ENCODE data around the gene SYNE4.
A peak's percentile ranks its signal among the peaks of the same experiment; 100 is the strongest.

SYNE4 gene

DNA sequence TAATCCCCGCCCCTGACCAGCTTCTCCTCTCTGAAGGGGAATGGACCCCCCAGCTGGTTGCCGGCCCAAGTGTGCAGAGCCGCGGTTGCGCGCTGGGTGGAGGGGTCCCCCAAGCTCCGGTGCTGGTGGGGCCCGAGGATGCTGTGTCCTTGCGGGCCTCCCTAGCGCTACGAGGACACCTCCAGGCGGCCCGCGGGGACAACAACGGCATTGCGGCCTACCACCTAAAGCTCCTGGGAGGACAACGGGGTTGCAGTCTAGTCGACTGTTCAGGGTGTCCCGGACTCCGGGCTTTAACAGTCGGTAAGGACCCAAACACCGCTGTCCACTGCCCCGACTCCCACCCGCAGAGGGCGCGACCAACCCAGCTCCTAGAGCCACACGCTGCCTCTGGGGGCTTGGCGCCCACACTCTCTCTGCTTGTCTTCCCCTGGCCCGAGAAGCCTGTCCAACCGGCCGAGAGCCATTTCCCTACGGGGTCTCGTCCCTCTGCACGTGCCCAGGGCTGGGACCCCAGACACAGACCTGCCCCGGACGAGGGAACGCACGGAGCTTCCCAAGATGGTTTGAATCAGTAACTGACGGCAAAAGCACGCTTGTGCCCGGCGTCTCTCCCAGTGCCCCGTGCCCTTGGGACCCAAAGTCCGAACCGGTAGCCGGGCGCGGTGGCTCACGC is 14.6 kb downstream of the SYNE4 start:
- Mint-ChIP-seq H3K27me3 (ENCODE audit: low read depth, poor library complexity) (peaks cover 39% of the 10 kb centered on the region), H3K4me1 (peaks cover 23% of the 10 kb centered on the region), H3K4me3 (peak overlapping the region; percentile 11), H3K36me3 (ENCODE audit: low read depth) (peaks cover 11% of the 10 kb centered on the region), H3K9me3 (no peaks in the 10 kb centered on the region), H3K27ac (no peak overlapping the region)
- TF ChIP-seq, protein P1, sequence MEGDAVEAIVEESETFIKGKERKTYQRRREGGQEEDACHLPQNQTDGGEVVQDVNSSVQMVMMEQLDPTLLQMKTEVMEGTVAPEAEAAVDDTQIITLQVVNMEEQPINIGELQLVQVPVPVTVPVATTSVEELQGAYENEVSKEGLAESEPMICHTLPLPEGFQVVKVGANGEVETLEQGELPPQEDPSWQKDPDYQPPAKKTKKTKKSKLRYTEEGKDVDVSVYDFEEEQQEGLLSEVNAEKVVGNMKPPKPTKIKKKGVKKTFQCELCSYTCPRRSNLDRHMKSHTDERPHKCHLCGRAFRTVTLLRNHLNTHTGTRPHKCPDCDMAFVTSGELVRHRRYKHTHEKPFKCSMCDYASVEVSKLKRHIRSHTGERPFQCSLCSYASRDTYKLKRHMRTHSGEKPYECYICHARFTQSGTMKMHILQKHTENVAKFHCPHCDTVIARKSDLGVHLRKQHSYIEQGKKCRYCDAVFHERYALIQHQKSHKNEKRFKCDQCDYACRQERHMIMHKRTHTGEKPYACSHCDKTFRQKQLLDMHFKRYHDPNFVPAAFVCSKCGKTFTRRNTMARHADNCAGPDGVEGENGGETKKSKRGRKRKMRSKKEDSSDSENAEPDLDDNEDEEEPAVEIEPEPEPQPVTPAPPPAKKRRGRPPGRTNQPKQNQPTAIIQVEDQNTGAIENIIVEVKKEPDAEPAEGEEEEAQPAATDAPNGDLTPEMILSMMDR (IDR thresholded peaks at IDR 0.05): no peak
- no peak for DNase-seq

DNA sequence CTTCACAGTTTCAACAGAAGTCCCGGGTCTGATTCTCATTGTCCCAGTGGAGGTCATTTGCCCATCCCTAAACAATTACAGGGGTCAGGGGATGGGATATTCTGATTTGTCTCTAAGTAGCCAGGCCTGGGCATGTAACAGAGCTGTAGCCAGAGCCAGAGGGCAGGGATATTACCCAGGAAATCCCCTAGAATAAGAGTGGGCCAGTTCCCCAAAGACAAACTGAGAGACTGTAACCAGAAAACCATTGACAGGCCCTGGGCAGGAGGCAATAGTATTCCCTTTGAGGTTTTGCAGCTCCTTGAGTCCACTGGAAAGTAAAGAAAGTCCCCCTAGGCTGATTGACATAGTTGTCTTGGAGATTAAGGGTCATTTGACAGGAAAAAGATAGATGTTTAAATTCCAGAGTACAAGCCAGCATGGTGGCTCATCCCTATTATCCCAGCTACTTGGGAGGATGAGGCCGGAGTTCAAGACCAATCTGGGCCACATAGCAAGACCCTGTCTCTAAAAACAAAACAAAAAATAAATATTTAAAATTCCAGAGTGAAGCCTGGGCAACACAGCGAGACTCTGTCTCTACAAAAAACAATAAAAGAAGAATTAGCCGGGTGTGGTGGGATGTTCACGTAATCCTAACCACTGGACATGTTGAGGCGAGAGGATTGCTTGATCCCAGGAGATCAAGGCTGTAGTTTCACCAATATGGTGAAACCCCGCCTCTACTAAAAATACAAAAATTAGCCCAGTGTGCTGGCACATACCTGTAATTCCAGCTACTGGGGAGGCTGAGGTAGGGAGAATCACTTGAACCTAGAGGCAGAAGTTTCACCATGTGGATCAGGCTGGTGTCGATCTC is 15.5 kb downstream of the SYNE4 start:
- TF ChIP-seq, protein P1 (IDR thresholded peaks at IDR 0.05): no peak
- no peaks in the 10 kb centered on the region for H3K9me3 Mint-ChIP-seq
- H3K4me1 Mint-ChIP-seq: peaks cover 23% of the 10 kb centered on the region
- no peak for DNase-seq
- H3K36me3 Mint-ChIP-seq (ENCODE audit: low read depth): peaks cover 11% of the 10 kb centered on the region
- H3K4me3 Mint-ChIP-seq: no peak overlapping the region
- H3K27me3 Mint-ChIP-seq (ENCODE audit: low read depth, poor library complexity): peaks cover 48% of the 10 kb centered on the region
- no peak overlapping the region for H3K27ac Mint-ChIP-seq

DNA sequence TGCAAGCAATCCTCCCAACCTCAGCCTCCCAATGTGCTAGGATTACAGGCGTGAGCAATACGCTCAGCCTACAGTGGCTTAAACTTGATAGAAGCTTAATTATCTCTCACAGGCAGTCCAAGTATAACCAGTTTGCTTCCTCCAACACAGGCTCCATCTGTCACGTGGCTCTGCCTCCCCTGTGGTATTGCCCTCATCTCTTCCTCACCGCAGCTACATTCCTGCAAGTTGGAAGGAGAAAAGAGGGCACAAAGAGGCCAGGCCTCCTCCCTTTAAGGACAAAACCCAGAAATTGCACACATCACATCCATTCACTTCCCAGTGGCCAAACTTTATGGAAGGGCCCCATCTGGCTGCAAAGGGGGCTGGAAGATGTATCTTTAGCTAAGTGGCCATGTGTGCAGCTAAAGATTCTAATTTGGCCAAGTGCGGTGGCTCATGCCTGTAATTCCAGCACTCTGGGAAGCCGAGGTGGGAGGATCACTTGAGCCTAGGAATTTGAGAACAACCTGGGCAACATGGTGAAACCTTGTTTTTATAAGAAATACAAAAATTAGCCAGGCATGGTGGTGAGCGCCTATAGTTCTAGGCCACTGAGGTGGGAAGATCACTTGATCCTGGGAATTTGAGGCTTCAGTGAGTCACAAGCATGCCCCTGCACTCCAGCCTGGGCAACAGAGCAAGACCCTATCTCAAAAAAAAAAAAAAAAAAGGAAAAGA is 16.7 kb downstream of the SYNE4 start:
- Mint-ChIP-seq H3K4me1 (peaks cover 18% of the 10 kb centered on the region), H3K27me3 (ENCODE audit: low read depth, poor library complexity) (peaks cover 61% of the 10 kb centered on the region), H3K4me3 (peak overlapping the region; percentile 40), H3K9me3 (no peaks in the 10 kb centered on the region), H3K36me3 (ENCODE audit: low read depth) (peaks cover 6% of the 10 kb centered on the region), H3K27ac (no peak overlapping the region)
- TF ChIP-seq, protein P1 (IDR thresholded peaks at IDR 0.05): no peak
- no peak for DNase-seq

DNA sequence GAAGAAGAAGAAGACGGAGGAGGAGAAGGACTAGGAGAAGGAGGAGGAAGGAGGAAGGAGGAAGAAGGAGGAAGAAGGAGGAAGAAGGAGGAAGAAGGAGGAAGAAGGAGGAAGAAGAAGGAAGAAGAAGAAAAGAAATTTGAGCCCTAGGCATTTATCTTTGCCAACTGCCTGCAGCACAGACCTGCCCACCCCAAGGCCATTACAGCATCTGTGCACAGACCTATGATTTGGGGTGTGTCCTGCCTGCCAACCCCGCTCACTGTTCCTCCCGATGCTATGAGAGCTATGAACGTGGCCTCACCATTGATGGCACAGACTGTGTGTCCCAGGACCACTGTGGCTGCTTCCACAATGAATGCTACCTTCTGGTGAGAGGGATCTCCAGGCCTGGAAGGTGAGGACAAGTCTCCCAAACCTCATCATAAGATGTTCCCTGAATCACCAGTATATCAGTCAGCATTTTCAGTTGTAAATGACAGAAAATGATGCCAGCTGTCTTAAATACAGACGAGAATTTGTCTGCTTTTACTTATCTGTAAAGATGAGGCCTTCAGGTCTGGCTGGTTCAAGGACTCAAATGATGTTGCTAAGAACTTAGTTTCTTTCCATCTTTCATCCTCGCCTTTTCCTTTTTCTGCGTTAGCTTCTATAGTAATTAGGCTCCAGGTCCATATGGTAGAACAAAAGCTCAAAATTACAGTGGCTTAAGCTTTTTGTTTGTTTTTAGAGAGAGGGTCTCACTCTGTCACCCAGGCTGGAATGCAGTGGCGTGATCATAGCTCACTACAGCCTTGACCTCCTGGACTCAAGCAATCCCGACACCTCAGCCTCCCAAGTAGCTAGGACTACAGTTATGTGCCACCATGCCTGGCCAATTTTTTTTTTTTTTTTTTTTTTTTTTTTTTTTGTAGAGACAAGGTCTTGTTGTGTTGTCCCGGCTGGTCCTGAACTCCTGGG is 17.6 kb downstream of the SYNE4 start:
- TF ChIP-seq, protein P1 (IDR thresholded peaks at IDR 0.05): no peak
- H3K27ac Mint-ChIP-seq: no peak overlapping the region
- H3K4me1 Mint-ChIP-seq: peaks cover 15% of the 10 kb centered on the region
- H3K9me3 Mint-ChIP-seq: no peaks in the 10 kb centered on the region
- H3K36me3 Mint-ChIP-seq (ENCODE audit: low read depth): no peaks in the 10 kb centered on the region
- no peak overlapping the region for H3K4me3 Mint-ChIP-seq
- peaks cover 69% of the 10 kb centered on the region for H3K27me3 Mint-ChIP-seq (ENCODE audit: low read depth, poor library complexity)
- no peak for DNase-seq

DNA sequence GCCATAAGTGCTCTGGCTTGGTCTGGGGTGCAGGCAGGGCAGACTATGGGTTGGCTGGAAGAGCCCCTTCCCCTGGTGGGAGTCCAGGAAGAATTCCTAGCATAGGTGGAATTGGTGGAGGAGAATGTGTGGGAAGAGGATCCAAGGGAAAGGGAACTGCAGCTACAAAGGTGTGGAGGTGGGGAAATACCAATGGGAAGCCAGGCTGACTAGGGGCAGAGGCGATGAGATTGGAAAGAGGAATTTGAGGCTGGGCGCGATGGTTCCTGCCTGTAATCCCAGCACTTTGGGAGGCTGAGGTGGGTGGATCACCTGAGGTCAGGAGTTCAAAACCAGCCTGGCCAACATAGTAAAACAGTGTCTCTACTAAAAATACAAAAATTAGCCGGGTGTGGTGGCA is 18.5 kb downstream of the SYNE4 start:
- DNase-seq: no peak
- Mint-ChIP-seq H3K27ac (no peak overlapping the region), H3K4me3 (no peak overlapping the region), H3K4me1 (peaks cover 10% of the 10 kb centered on the region), H3K36me3 (ENCODE audit: low read depth) (no peaks in the 10 kb centered on the region), H3K9me3 (no peaks in the 10 kb centered on the region), H3K27me3 (ENCODE audit: low read depth, poor library complexity) (peaks cover 78% of the 10 kb centered on the region)
- TF ChIP-seq, protein P1 (IDR thresholded peaks at IDR 0.05): no peak
